ENCODE results near the gene RGS12. TPM values are rescaled to one million over a fixed set of nuclear protein-coding genes. Genes with fewer than 3 reads are reported as not detected.

RGS12 gene
- total and polyA plus RNA-seq, 2 of the 13 experiments (the other 11 are each of a cell fraction or from before 2014, with no cell fraction given) = 21.0 to 27.7 TPM

DNA sequence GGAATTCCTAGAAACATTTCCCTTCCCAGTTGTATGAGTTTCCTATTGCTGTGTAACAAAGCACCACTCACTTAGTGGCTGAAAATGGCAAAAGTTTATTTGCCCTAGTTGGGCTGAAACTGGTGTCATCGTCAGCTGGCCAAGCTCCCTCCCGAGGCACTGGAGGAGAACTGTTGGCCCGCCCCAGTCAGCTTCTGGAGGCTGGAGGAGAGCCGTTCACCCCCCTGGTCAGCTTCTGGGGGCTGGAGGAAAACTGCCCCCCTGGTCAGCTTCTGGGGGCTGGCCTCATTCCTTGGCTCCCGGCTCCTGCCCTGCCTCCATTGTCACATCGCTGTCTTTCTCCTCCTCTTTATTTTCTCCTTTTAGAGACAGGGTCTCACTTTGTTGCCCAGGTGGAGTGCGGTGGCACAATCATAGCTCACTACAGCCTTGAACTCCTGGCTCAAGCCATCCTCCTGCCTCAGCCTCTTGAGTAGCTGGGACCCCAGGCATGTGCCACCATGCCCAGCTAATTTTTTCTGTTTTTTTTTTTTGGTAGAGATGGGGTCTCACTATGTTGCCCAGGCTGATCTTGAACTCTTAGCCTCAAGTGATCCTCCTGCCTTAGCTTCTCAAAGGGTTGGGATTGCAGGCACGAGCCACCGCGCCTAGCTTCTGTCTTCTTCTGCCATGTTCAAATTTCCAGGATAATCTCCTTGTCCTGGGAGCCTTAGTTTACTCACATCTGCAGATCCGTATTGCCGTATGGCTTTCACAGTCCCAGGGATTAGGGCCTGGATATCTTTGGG, 3.2 kb downstream of the RGS12 start:
- Histone ChIP-seq H3K4me3 (replicated peaks in 1 of 3; ENCODE audit: insufficient read depth in 1 of 3, low read depth in 2 of 3, low read length in 3 of 3) (no peak overlapping the region), H2AFZ (ENCODE audit: low read length) (no peak overlapping the region), H3K4me1 (ENCODE audit: insufficient read depth, low read length) (peaks cover 55% of the 10 kb centered on the region), H4K20me1 (ENCODE audit: insufficient read depth, low read length) (peaks cover 10% of the 10 kb centered on the region; the same call in 1 of the 2 replicates), H3K4me2 (ENCODE audit: low read depth, low read length) (no peak overlapping the region), H3K27me3 (ENCODE audit: control insufficient read depth in 1 of 2, insufficient read depth in 2 of 2, low read length in 2 of 2) (no peaks in the 10 kb centered on the region), H3K36me3 (replicated peaks in 1 of 2; ENCODE audit: control insufficient read depth in 1 of 2, insufficient read depth in 2 of 2, low read length in 2 of 2) (no peaks in the 10 kb centered on the region), H3K79me2 (ENCODE audit: insufficient read depth, low read length) (peaks cover 52% of the 10 kb centered on the region), H3K9ac (ENCODE audit: insufficient read depth, low read depth, low read length) (no peak overlapping the region), H3K27ac (ENCODE audit: extremely low read length, insufficient read depth, low read length) (no peak overlapping the region), H3K9me3 (ENCODE audit: low read length) (no peaks in the 10 kb centered on the region)
- TF ChIP-seq RBAK (CRISPR knock-in tag; IDR thresholded peaks at IDR 0.05) = peak; percentile 59; the same call in 1 of the 2 replicates
- TF ChIP-seq POLR2AphosphoS2 (IDR thresholded peaks at IDR 0.05; ENCODE audit: low read depth, low read length) = no peak
- TF ChIP-seq MAFG (CRISPR knock-in tag; IDR thresholded peaks at IDR 0.05) = no peak
- TF ChIP-seq, protein P1, sequence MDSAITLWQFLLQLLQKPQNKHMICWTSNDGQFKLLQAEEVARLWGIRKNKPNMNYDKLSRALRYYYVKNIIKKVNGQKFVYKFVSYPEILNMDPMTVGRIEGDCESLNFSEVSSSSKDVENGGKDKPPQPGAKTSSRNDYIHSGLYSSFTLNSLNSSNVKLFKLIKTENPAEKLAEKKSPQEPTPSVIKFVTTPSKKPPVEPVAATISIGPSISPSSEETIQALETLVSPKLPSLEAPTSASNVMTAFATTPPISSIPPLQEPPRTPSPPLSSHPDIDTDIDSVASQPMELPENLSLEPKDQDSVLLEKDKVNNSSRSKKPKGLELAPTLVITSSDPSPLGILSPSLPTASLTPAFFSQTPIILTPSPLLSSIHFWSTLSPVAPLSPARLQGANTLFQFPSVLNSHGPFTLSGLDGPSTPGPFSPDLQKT (CRISPR knock-in tag; IDR thresholded peaks at IDR 0.05; ENCODE audit: borderline replicate concordance) = no peak
- no peak for TF ChIP-seq ZNF720 (CRISPR knock-in tag; IDR thresholded peaks at IDR 0.05)
- TF ChIP-seq, protein P2, sequence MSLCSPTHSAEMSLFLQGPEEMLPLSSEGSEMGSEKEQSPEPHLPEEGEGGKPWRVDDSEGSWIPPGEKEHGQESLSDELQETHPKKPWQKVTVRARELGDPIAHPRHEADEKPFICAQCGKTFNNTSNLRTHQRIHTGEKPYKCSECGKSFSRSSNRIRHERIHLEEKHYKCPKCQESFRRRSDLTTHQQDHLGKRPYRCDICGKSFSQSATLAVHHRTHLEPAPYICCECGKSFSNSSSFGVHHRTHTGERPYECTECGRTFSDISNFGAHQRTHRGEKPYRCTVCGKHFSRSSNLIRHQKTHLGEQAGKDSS (CRISPR knock-in tag; IDR thresholded peaks at IDR 0.05; ENCODE audit: borderline replicate concordance, low read depth) = no peak
- TF ChIP-seq, protein P3, sequence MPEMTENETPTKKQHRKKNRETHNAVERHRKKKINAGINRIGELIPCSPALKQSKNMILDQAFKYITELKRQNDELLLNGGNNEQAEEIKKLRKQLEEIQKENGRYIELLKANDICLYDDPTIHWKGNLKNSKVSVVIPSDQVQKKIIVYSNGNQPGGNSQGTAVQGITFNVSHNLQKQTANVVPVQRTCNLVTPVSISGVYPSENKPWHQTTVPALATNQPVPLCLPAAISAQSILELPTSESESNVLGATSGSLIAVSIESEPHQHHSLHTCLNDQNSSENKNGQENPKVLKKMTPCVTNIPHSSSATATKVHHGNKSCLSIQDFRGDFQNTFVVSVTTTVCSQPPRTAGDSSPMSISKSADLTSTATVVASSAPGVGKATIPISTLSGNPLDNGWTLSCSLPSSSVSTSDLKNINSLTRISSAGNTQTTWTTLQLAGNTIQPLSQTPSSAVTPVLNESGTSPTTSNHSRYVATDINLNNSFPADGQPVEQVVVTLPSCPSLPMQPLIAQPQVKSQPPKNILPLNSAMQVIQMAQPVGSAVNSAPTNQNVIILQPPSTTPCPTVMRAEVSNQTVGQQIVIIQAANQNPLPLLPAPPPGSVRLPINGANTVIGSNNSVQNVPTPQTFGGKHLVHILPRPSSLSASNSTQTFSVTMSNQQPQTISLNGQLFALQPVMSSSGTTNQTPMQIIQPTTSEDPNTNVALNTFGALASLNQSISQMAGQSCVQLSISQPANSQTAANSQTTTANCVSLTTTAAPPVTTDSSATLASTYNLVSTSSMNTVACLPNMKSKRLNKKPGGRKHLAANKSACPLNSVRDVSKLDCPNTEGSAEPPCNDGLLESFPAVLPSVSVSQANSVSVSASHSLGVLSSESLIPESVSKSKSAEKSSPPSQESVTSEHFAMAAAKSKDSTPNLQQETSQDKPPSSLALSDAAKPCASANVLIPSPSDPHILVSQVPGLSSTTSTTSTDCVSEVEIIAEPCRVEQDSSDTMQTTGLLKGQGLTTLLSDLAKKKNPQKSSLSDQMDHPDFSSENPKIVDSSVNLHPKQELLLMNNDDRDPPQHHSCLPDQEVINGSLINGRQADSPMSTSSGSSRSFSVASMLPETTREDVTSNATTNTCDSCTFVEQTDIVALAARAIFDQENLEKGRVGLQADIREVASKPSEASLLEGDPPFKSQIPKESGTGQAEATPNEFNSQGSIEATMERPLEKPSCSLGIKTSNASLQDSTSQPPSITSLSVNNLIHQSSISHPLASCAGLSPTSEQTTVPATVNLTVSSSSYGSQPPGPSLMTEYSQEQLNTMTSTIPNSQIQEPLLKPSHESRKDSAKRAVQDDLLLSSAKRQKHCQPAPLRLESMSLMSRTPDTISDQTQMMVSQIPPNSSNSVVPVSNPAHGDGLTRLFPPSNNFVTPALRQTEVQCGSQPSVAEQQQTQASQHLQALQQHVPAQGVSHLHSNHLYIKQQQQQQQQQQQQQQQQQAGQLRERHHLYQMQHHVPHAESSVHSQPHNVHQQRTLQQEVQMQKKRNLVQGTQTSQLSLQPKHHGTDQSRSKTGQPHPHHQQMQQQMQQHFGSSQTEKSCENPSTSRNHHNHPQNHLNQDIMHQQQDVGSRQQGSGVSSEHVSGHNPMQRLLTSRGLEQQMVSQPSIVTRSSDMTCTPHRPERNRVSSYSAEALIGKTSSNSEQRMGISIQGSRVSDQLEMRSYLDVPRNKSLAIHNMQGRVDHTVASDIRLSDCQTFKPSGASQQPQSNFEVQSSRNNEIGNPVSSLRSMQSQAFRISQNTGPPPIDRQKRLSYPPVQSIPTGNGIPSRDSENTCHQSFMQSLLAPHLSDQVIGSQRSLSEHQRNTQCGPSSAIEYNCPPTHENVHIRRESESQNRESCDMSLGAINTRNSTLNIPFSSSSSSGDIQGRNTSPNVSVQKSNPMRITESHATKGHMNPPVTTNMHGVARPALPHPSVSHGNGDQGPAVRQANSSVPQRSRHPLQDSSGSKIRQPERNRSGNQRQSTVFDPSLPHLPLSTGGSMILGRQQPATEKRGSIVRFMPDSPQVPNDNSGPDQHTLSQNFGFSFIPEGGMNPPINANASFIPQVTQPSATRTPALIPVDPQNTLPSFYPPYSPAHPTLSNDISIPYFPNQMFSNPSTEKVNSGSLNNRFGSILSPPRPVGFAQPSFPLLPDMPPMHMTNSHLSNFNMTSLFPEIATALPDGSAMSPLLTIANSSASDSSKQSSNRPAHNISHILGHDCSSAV (CRISPR knock-in tag; IDR thresholded peaks at IDR 0.05; ENCODE audit: borderline replicate concordance) = no peak
- no peak for TF ChIP-seq YEATS2 (CRISPR knock-in tag; IDR thresholded peaks at IDR 0.05; ENCODE audit: borderline replicate concordance)
- 0 out of 2 replicates have a peak, but pooled peaks have one; percentile 40 for TF ChIP-seq ZNF121 (CRISPR knock-in tag; IDR thresholded peaks at IDR 0.05)
- ATAC-seq = no peak
- CTCF ChIA-PET (ENCODE audit: low intra/inter-chr PET ratio, low total read pairs) = no interaction called here
- 94% methylated on average over 12 of the region's 12 CpGs for WGBS (ENCODE audit: low lambda C conversion rate)
- in situ Hi-C loops (cut with HindIII; ENCODE audit: extremely low pct_ligation_motif_present, low pct_unique_long_range_greater_than_20kb) (no loop called here), intact Hi-C loops (cut with micrococcal nuclease; ENCODE audit: unreplicated experiment) (no loop called here)
- no peak for DNase-seq (ENCODE audit: low spot score)
- POLR2A ChIA-PET = no interaction called here
- FAIRE-seq = no peak
- TSS peak; percentile 43 for BruUV-seq (replicated peaks)

Measured in HepG2 (cell line).